Panc1 (cell line): Measurements from ENCODE around the gene RPS6KA6. TPM values are rescaled to one million over a fixed set of nuclear protein-coding genes. Genes with fewer than 3 reads are reported as not detected.

Experiments
- ATAC-seq: fragments of 200-7000 bp; cut with Tn5 transposase; 2 replicates; pipeline ENCODE4 v1.9.1; 2020; ENCODE audit warnings: mild to moderate bottlenecking, moderate library complexity
- BruUV-seq: library from RNA; stranded (reverse); fragments of 400-500 nt; replicated peaks from 2 replicates; lab custom pipeline; 2021; lab: Mats Ljungman, UMichigan
- CTCF ChIA-PET: fragments of 300-600 bp; sonication (Branson Sonifier 250); formaldehyde crosslinking; loops from one replicate; lab custom pipeline; 2022; ENCODE audit warnings: antibody characterized with exemption; lab: Charles Lee
- POLR2A ChIA-PET: fragments of 300-600 bp; sonication (Branson Sonifier 250); formaldehyde crosslinking; loops from one replicate; lab custom pipeline; 2022; ENCODE audit warnings: antibody characterized with exemption; lab: Charles Lee
- DNase-seq: peaks from one replicate; pipeline ENCODE4 v3.0.0-alpha.2; 2010; ENCODE audit warnings: low read depth, low spot score
- H3K27ac ChIP-seq: 2 replicates; pipeline ENCODE4 v1.5.1; 2011; ENCODE audit warnings: mild to moderate bottlenecking, low read length, inconsistent platforms
- H3K27me3 ChIP-seq: fragments of 200-500 bp; sonication (Bioruptor generic); 2 replicates; pipeline ENCODE4 v1.6.0; 2014; ENCODE audit warnings: low read length, inconsistent platforms; ENCODE audit not compliant: control insufficient read depth, insufficient read depth
- H3K36me3 ChIP-seq: fragments of 200-500 bp; sonication (Bioruptor generic); 2 replicates; pipeline ENCODE4 v1.5.1; 2014; ENCODE audit warnings: inconsistent platforms, mild to moderate bottlenecking, low read length, moderate library complexity; ENCODE audit not compliant: control insufficient read depth, insufficient read depth
- H3K4me1 ChIP-seq: 2 replicates; pipeline ENCODE4 v1.5.1; 2011; ENCODE audit warnings: inconsistent platforms, mild to moderate bottlenecking, low read length, moderate library complexity; ENCODE audit not compliant: control insufficient read depth, insufficient read depth
- H3K4me3 ChIP-seq, 2 experiments: 2 replicates each; pipeline ENCODE4 v1.5.1; 2011 to 2012; ENCODE audit warnings: low read depth in 2 of 2, low read length in 2 of 2, mild to moderate bottlenecking in 2 of 2, inconsistent platforms in 1 of 2, moderate library complexity in 1 of 2
- H3K9me3 ChIP-seq: fragments of 200-500 bp; sonication (Bioruptor generic); 2 replicates; pipeline ENCODE4 v1.5.1; 2014; ENCODE audit warnings: low read depth, mild to moderate bottlenecking, inconsistent platforms, low read length, moderate library complexity; ENCODE audit not compliant: control insufficient read depth, insufficient read depth
- CTCF ChIP-seq: fragments of 450-650 bp; IDR thresholded peaks from 2 replicates; pipeline ENCODE4 v1.5.1; 2017; ENCODE audit warnings: mild to moderate bottlenecking
- POLR2AphosphoS5 ChIP-seq: IDR thresholded peaks from 2 replicates; pipeline ENCODE4 v1.6.1; 2012; ENCODE audit warnings: mild to moderate bottlenecking, low read depth, low read length, moderate library complexity
- REST ChIP-seq, 2 experiments: IDR thresholded peaks; 2 replicates each; pipeline ENCODE4 v1.6.1; 2011 to 2012; ENCODE audit warnings: low read depth in 2 of 2, control low read depth in 1 of 2, low read length in 1 of 2, mild to moderate bottlenecking in 1 of 2, moderate library complexity in 1 of 2; ENCODE audit not compliant: insufficient read depth in 1 of 2
- SIN3A ChIP-seq: IDR thresholded peaks from 2 replicates; pipeline ENCODE4 v1.6.1; 2012; ENCODE audit warnings: low read depth, mild to moderate bottlenecking, low read length, moderate library complexity, borderline replicate concordance; ENCODE audit not compliant: insufficient read depth
- TCF7L2 ChIP-seq: IDR thresholded peaks from 2 replicates; pipeline ENCODE4 v1.6.1; 2011; ENCODE audit warnings: mild to moderate bottlenecking, low read depth, low read length, inconsistent platforms
- in situ Hi-C: cut with HindIII; loops from 2 replicates; pipeline ENCODE4 v1.10.0; 2016; ENCODE audit warnings: low sequenced_read_pairs, low pct_unique_long_range_greater_than_20kb
- intact Hi-C: fragments of 100-400 bp; cut with micrococcal nuclease; formaldehyde crosslinking; loops from one replicate; pipeline ENCODE4 v1.10.0; 2022; ENCODE audit not compliant: unreplicated experiment
- total RNA-seq: library from RNA; stranded (reverse); gene quantifications from one replicate; pipeline ENCODE4 v1.2.1, GENCODE V29; 2021; ENCODE audit not compliant: unreplicated experiment

RPS6KA6 gene
- total RNA-seq, 1 experiment from 2014 or later, result 0.05 TPM

- H3K9me3 ChIP-seq, result no peaks in the 10 kb centered on the region
- DNase-seq (no peak), ATAC-seq (no peak)
- no peak overlapping the region for H3K4me3 ChIP-seq
- no peaks in the 10 kb centered on the region for H3K27me3 ChIP-seq
- intact Hi-C loops (no loop called here), in situ Hi-C loops (no loop called here)
- no peak overlapping the region for H3K27ac ChIP-seq
- ChIA-PET POLR2A (no interaction called here), CTCF (no interaction called here)
- BruUV-seq, result no TSS peak
- TF ChIP-seq POLR2AphosphoS5 (no peak), CTCF (no peak), SIN3A (no peak), REST (IDR thresholded peaks at IDR 0.05; ENCODE audit: insufficient read depth in 1 of 2, low read depth in 2 of 2, low read length in 1 of 2) (no peak), TCF7L2 (no peak)
- no peaks in the 10 kb centered on the region for H3K4me1 ChIP-seq
- H3K36me3 ChIP-seq, result no peaks in the 10 kb centered on the region
Measured at GRCh38 chrX:84174348-84174747, 13.7 kb downstream of the RPS6KA6 start.

- TF ChIP-seq CTCF (no peak), REST (IDR thresholded peaks at IDR 0.05; ENCODE audit: insufficient read depth in 1 of 2, low read depth in 2 of 2, low read length in 1 of 2) (no peak), POLR2AphosphoS5 (no peak), TCF7L2 (no peak), SIN3A (no peak)
- POLR2A ChIA-PET, result no interaction called here
- Histone ChIP-seq H3K27me3 (no peaks in the 10 kb centered on the region), H3K9me3 (no peaks in the 10 kb centered on the region), H3K4me3 (no peak overlapping the region), H3K36me3 (no peaks in the 10 kb centered on the region), H3K4me1 (no peaks in the 10 kb centered on the region), H3K27ac (no peak overlapping the region)
- CTCF ChIA-PET, result no interaction called here
- BruUV-seq, result no TSS peak
- intact Hi-C loops, result no loop called here
- ATAC-seq (no peak), DNase-seq (no peak)
- in situ Hi-C loops, result no loop called here
Measured at GRCh38 chrX:84170931-84171330, 17.1 kb downstream of the RPS6KA6 start.
